Fibroblast of the conjunctiva (primary cell): Measurements from ENCODE around the gene AMPH.

Experiments
- DNase-seq: peaks from one replicate; pipeline ENCODE4 v3.0.0-alpha.2; 2010; ENCODE audit warnings: low read depth

AMPH gene

GRCh38 chr7:38542156-38542555, 89.0 kb downstream of the AMPH start:
- DNase-seq = no peak

- DNase-seq = no peak
Observed at GRCh38 chr7:38541440-38541839, 89.7 kb downstream of the AMPH start.

- no peak for DNase-seq
Observed at GRCh38 chr7:38539477-38540081, 91.6 kb downstream of the AMPH start.

GRCh38 chr7:38535073-38535472, 96.1 kb downstream of the AMPH start:
- no peak for DNase-seq

GRCh38 chr7:38525857-38526256, 105.3 kb downstream of the AMPH start:
- no peak for DNase-seq

- no peak for DNase-seq
Observed at GRCh38 chr7:38524786-38525185, 106.4 kb downstream of the AMPH start.

GRCh38 chr7:38520741-38521140, 110.4 kb downstream of the AMPH start:
- no peak for DNase-seq

- no peak for DNase-seq
Observed at GRCh38 chr7:38518541-38518940, 112.6 kb downstream of the AMPH start.

- DNase-seq = no peak
Observed at GRCh38 chr7:38512704-38513103, 118.5 kb downstream of the AMPH start.

GRCh38 chr7:38512291-38512690, 118.9 kb downstream of the AMPH start:
- DNase-seq = no peak

- DNase-seq = no peak
Observed at GRCh38 chr7:38507384-38507783, 123.8 kb downstream of the AMPH start.

- DNase-seq = peak; percentile 31
Observed at GRCh38 chr7:38506756-38507155, 124.4 kb downstream of the AMPH start.

GRCh38 chr7:38506004-38506403, 125.2 kb downstream of the AMPH start:
- DNase-seq = no peak

- DNase-seq = no peak
Observed at GRCh38 chr7:38504684-38505083, 126.5 kb downstream of the AMPH start.

- no peak for DNase-seq
Observed at GRCh38 chr7:38502848-38503247, 128.3 kb downstream of the AMPH start.

GRCh38 chr7:38502289-38502688, 128.9 kb downstream of the AMPH start:
- DNase-seq = no peak

- no peak for DNase-seq
Observed at GRCh38 chr7:38492010-38492409, 139.2 kb downstream of the AMPH start.

GRCh38 chr7:38482521-38482920, 148.7 kb downstream of the AMPH start:
- no peak for DNase-seq

GRCh38 chr7:38481401-38481800, 149.8 kb downstream of the AMPH start:
- no peak for DNase-seq

- no peak for DNase-seq
Observed at GRCh38 chr7:38478404-38478803, 152.8 kb downstream of the AMPH start.

- no peak for DNase-seq
Observed at GRCh38 chr7:38477333-38477732, 153.8 kb downstream of the AMPH start.

- DNase-seq = no peak
Observed at GRCh38 chr7:38476764-38477163, 154.4 kb downstream of the AMPH start.

GRCh38 chr7:38465956-38466355, 165.2 kb downstream of the AMPH start:
- no peak for DNase-seq
